GM19452 (cell line): ENCODE results near the gene UTP11.

ENCODE experiments used
- ATAC-seq: cut with Tn5 transposase; IDR thresholded peaks from one replicate; pipeline ENCODE4 v1.9.1; 2021; ENCODE audit not compliant: unreplicated experiment

The UTP11 gene

GRCh38 chr1:38068220-38068979 is 55.9 kb downstream of the UTP11 start:
- no peak for ATAC-seq

- ATAC-seq: no peak
Measured at GRCh38 chr1:38068980-38069340, 56.4 kb downstream of the UTP11 start.

DNA sequence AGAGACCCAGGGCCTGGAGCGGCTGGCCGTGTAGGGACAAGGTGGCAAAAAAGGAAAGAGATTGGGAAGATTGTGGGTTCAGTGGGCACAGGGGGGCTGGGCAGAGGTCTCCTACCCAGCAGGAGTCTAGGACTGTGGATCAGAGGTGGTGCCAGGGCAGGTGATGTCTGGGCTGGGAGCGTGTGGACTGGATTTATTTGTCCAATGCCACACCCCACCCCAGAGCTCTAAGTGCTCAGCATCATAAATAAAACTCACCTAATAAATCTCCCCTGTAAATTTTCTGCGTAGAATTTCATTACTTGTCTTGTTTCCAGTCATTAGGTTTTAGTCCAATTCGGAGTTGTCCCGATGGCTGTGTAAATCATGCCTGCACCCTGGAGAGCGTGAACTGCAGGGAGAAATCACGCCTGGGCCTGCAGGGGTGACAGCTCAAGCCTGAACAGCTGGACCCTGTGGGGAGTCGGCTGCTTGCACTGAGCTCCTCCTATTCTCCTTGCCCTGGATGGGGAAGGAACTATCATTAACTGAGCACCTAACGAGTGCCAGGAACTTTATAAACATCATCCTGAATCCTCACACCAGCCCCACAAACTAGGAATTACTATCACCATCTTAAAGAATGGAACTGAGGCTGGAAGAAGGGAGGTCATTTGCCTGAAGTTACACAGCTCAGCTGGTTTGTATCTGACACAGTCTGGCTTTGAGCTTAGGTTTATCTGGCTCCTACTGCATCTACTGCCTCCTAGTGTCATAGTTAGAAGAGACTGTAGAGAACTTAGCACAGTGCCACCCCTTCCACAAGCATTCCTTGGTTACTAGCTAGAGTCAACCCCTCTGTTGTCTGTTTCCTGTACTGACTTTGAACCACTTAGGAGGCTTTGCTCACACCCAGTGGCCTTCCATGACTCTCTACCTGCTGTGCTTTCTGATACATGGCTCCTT is 59.0 kb downstream of the UTP11 start:
- no peak for ATAC-seq

DNA sequence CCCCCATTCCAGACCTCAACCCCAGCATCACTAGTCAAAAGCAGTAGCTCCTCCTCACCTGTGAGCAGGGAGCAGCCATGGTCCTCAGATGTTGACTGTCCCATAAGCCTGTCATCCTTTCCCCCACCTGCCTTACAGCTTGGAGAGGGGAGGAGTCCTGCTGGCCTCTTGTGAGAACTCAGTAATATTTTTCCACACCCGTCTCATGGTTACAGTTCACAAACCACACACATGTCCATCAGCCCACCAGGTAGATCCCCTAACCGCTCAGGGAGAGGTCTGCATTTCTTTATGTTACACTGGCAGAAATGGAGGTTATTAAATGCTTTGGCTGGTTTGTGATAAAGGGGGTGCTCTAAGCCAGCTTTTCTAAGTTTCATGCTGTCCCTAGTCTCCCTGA is 60.3 kb downstream of the UTP11 start:
- ATAC-seq: no peak

DNA sequence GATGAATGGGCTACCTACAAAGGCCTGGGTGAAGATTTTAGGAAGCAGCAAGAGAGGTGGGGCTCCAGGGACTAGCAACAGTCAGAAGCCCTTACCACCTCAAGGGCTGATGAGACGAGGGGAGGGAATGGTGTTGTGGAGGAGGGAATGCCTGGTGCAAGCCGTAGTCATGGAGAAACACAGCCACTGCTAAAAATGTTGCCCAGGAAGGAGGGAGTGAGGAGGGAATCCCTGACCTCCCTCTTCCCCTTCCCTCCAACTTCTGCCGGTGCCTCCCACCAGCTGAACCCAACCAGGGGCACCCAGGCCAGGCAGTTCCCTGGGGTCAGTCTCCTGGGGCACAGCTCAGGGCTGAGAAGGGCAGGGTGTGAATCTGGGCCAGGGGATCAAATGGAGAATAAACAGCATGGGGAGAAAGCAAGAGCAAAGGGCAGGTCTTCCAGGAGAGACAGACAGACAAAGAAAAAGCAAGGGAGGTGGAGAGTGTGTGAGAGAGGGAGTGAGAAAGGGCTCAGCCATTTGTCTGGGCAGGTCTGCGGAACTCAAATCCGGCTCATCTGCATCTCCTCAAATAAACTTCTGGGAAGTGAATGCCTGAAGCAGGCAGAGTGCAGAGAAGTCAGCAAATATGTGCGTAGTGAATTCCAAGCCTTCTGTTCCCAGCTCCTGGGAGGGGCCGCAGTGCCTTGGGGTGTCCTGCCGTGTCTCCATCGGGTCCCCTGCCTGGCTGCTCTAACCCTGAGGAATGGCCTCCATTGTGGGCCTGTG is 61.2 kb downstream of the UTP11 start:
- ATAC-seq: no peak

GRCh38 chr1:38074302-38074677 is 61.8 kb downstream of the UTP11 start:
- no peak for ATAC-seq
